Sciatic nerve (tissue), 2 donors: ENCODE data around the gene LRRC10. TPM values are rescaled to one million over a fixed set of nuclear protein-coding genes. Genes with fewer than 3 reads are reported as not detected.
A peak's percentile ranks its signal among the peaks of the same experiment; 100 is the strongest.

Experiments used
- ATAC-seq: fragments of 200-7000 bp; cut with Tn5 transposase; one replicate; pipeline ENCODE4 v1.9.1; 2020; ENCODE audit warnings: mild to moderate bottlenecking, moderate library complexity
- DNase-seq: peaks from one replicate; pipeline ENCODE4 v3.0.0-alpha.2; 2020; ENCODE audit warnings: low spot score
- intact Hi-C: fragments of 100-400 bp; cut with DNase I; formaldehyde crosslinking; loops from one replicate; pipeline ENCODE4 v1.14.2; 2022
- total RNA-seq: library from RNA; stranded (reverse); fragmentation: NEBNext Ultra II Directional; extraction: Animal tissue kit (Norgen Biotek cat#: 25700); gene quantifications from one replicate; pipeline ENCODE4 v1.2.1, GENCODE V29; 2021
- donor health status: DM: no; HTN: no; CAD: no.
- donor health status: DM: no; HTN: no; CAD: no.

Gene LRRC10, protein sequence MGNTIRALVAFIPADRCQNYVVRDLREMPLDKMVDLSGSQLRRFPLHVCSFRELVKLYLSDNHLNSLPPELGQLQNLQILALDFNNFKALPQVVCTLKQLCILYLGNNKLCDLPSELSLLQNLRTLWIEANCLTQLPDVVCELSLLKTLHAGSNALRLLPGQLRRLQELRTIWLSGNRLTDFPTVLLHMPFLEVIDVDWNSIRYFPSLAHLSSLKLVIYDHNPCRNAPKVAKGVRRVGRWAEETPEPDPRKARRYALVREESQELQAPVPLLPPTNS
- total RNA-seq = not detected

- ATAC-seq (no peak), DNase-seq (no peak)
- intact Hi-C loops = no loop called here
Measured at GRCh38 chr12:69610729-69611128, at the start of gene LRRC10. Gene LRRC10, minus strand, starts transcription at chr12:69610907. Its CDS starts 69 bp downstream, at chr12:69610838.

GRCh38 chr12:69660164-69660863, 49.6 kb upstream of the LRRC10 start:
- intact Hi-C loops = no loop called here
- ATAC-seq = no peak
- DNase-seq = no peak

- intact Hi-C loops = no loop called here
Measured at GRCh38 chr12:69658203-69658602, 47.5 kb upstream of the LRRC10 start.

GRCh38 chr12:69657376-69658137, 46.9 kb upstream of the LRRC10 start:
- ATAC-seq (peak; percentile 76), DNase-seq (no peak)
- intact Hi-C loops = no loop called here

More at GRCh38 chr12:69658203-69658602, 47.5 kb upstream of the LRRC10 start:
- ATAC-seq (no peak), DNase-seq (no peak)

- intact Hi-C loops = no loop called here
- DNase-seq = no peak
- ATAC-seq = no peak
Measured at GRCh38 chr12:69655616-69656340, 45.1 kb upstream of the LRRC10 start.

- DNase-seq = no peak
- no peak for ATAC-seq
- intact Hi-C loops = no loop called here
Measured at GRCh38 chr12:69653703-69654102, 43.0 kb upstream of the LRRC10 start.

- ATAC-seq (no peak), DNase-seq (no peak)
- intact Hi-C loops = no loop called here
Measured at GRCh38 chr12:69651922-69652321, 41.2 kb upstream of the LRRC10 start.

- intact Hi-C loops = no loop called here
- no peak for ATAC-seq
Measured at GRCh38 chr12:69649529-69649928, 38.8 kb upstream of the LRRC10 start.

GRCh38 chr12:69648476-69648875, 37.8 kb upstream of the LRRC10 start:
- DNase-seq (no peak), ATAC-seq (no peak)
- intact Hi-C loops = no loop called here

More at GRCh38 chr12:69649529-69649928, 38.8 kb upstream of the LRRC10 start:
- no peak for DNase-seq

GRCh38 chr12:69647178-69647577, 36.5 kb upstream of the LRRC10 start:
- intact Hi-C loops = no loop called here
- DNase-seq (no peak), ATAC-seq (no peak)

GRCh38 chr12:69645031-69645430, 34.3 kb upstream of the LRRC10 start:
- DNase-seq = no peak
- intact Hi-C loops = no loop called here
- ATAC-seq = peak; percentile 74

GRCh38 chr12:69644511-69644910, 33.8 kb upstream of the LRRC10 start:
- intact Hi-C loops = no loop called here
- no peak for ATAC-seq

DNA sequence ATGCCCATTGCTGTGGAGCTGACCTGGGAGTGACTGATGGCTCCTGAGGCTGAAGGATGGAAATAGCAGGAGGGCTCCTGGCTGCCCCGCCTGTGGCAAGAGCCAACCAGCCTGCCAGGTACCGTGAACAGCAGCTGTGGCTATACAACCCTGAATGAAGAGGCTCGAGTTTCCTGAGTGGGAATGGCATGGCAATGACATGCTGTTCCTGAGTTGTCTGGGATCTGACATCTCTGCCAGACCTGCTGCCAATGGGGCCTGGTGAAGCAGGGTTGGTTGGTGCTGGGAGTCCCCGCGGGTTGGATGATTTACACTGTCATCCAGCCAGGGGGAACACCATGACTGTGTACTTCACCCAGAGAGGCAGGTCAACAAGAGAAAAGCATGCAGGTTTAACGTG, 31.8 kb upstream of the LRRC10 start:
- no peak for ATAC-seq
- intact Hi-C loops = no loop called here
- DNase-seq = no peak

More at GRCh38 chr12:69644511-69644910, 33.8 kb upstream of the LRRC10 start:
- DNase-seq = no peak

DNA sequence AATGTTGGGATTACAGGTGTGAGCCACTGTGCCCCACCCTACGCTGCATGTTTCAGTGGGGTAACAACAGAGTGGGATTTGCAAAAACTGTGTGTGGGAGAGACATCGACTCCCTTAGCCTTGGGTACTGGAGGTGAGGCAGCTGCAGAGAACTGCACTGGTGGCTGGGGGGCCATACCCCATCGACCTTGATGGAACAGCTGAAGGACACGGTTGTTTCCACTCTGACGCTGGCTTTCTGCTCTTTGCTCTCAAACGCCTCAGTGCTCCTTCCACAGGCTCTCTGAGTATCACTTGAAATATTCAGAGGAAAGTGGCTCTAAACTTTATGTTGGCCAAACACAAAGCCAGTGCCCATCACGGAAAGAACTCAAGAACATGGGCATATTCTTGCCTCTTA, 30.8 kb upstream of the LRRC10 start:
- intact Hi-C loops = no loop called here
- DNase-seq = no peak
- ATAC-seq = no peak

DNA sequence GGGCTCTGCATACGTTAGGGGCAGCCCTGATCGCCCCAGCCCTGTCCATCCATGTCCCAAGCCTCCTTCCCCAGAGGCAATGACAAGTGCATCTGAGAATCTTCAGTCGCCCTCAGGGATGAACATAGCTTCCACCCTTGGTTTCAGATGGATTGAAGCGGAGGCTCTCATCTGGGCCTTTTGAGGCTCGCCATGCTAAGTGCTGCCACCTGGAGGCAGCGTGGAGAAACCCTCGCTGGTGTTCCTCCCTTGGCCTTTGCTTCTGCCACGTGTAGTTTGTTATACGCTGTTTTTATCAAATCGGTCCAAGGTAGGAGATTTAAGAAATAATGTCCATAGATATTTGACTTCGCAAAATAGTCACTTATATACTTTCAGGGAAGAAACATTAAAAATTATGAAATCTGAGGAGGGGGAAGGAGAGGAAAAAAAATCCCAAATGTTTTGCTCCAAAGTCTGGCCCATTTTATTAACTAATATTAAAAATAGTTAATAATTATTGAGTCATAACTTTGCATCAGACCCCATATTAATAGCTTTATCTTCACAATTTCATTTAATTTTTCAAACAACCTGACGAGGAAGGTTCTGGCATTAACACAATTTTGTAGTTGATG, 28.8 kb upstream of the LRRC10 start:
- intact Hi-C loops = no loop called here
- ATAC-seq (peak; percentile 82), DNase-seq (peak; percentile 71)

DNA sequence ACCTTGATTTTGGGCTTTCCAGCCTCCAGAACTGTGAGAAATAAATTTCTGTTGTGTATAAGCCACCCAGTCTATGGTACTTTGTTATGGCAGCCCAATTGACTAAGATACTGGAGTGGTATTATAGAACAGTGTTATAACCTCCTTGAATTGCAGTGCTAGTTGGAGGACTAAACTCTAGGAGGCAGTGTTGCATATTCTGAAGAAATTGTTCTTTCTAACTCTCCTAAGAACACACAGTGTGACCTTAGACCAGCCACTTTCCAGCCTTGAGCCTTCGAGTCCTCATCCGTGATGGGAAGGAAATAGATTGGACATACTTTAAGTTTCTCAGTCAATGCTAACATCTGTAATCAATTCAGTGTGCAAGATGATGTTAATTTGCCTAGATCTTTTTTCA, 22.4 kb upstream of the LRRC10 start:
- ATAC-seq (no peak), DNase-seq (no peak)
- intact Hi-C loops = no loop called here

DNA sequence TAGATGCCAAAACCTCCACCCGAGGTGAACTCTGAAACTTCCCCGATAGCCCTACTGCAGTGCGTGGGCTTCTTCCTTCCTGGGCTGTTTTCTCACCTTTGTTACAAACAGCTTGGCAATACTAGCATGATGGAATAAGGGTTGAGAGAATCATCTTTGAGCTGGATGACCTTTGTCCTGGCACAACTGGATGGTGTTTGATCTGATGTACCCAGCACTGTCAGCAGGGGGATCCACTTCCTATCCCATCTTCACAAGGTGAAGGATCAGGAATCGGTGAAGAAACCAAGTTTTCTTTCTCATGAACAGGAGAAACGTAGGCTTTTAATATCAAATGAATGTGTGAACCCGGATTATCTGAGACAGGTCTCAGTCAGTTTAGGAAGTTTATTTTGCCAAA, 19.5 kb upstream of the LRRC10 start:
- intact Hi-C loops = no loop called here
- DNase-seq (no peak), ATAC-seq (no peak)

GRCh38 chr12:69627501-69627900, 16.8 kb upstream of the LRRC10 start:
- DNase-seq = no peak
- no peak for ATAC-seq
- intact Hi-C loops = no loop called here

DNA sequence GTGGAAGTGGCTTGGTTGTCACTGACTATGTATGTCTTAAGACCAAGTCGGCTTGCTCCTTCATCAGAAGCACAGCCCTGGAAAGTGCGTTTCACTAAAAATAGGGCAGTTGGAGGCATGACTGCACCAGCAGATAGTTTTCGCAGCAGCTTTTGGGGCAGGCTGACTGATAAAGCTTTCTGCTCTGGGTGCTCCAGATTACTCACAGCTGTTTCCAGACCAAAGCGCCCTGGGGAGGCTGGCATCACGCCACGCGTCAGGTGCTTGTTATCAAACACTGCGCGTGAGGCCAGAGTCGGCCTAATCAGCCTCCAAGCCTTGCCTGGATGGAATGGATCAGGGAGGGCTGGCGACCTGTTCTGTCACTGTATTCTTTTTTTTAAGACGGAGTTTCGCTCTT, 13.3 kb upstream of the LRRC10 start:
- intact Hi-C loops = no loop called here
- no peak for ATAC-seq
- DNase-seq = no peak
